Stomach smooth muscle (tissue), 2 donors: ENCODE data around the gene CNPY4.

Experiments
- H3K27ac ChIP-seq: one replicate; pipeline ENCODE4 v1.7.0; 2013; ENCODE audit warnings: mild to moderate bottlenecking, low read length, inconsistent platforms
- H3K27me3 ChIP-seq, 2 donors: one replicate each; pipeline ENCODE4 v1.7.0; 2013; ENCODE audit warnings: low read length in 2 of 2; ENCODE audit not compliant: insufficient read depth in 2 of 2, control insufficient read depth in 1 of 2
- H3K36me3 ChIP-seq, 2 donors: one replicate each; pipeline ENCODE4 v1.7.0; 2013; ENCODE audit warnings: low read length in 2 of 2; ENCODE audit not compliant: control insufficient read depth in 2 of 2, insufficient read depth in 2 of 2
- H3K4me1 ChIP-seq: one replicate; pipeline ENCODE4 v1.7.0; 2013; ENCODE audit warnings: low read length; ENCODE audit not compliant: control insufficient read depth, insufficient read depth
- H3K4me3 ChIP-seq, 2 donors: one replicate each; pipeline ENCODE4 v1.7.0; 2013; ENCODE audit warnings: low read length in 2 of 2
- H3K9ac ChIP-seq, 2 donors: one replicate each; pipeline ENCODE4 v1.7.0; 2013; ENCODE audit warnings: low read length in 2 of 2, mild to moderate bottlenecking in 1 of 2
- H3K9me3 ChIP-seq, 2 donors: one replicate each; pipeline ENCODE4 v1.7.0; 2013; ENCODE audit warnings: low read length in 2 of 2; ENCODE audit not compliant: control insufficient read depth in 2 of 2
- donor health status: healthy.
- donor health status: Pancreatic carcinoma.

The CNPY4 gene

GRCh38 chr7:100152404-100152803 is 33.0 kb downstream of the CNPY4 start:
- Histone ChIP-seq H3K9ac (no peak overlapping the region), H3K4me3 (no peak overlapping the region), H3K27me3 (no peaks in the 10 kb centered on the region), H3K36me3 (peaks cover 11 to 22% of the 10 kb centered on the region in 2 donors), H3K27ac (no peak overlapping the region), H3K9me3 (no peaks in the 10 kb centered on the region), H3K4me1 (peaks cover 23% of the 10 kb centered on the region)

- Histone ChIP-seq H3K4me1 (peaks cover 28% of the 10 kb centered on the region), H3K27ac (no peak overlapping the region), H3K36me3 (peaks cover 11 to 22% of the 10 kb centered on the region in 2 donors), H3K9me3 (no peaks in the 10 kb centered on the region), H3K9ac (no peak overlapping the region), H3K27me3 (no peaks in the 10 kb centered on the region), H3K4me3 (no peak overlapping the region)
These were observed 33.7 kb downstream of the CNPY4 start for GRCh38 chr7:100152937-100153666.

DNA sequence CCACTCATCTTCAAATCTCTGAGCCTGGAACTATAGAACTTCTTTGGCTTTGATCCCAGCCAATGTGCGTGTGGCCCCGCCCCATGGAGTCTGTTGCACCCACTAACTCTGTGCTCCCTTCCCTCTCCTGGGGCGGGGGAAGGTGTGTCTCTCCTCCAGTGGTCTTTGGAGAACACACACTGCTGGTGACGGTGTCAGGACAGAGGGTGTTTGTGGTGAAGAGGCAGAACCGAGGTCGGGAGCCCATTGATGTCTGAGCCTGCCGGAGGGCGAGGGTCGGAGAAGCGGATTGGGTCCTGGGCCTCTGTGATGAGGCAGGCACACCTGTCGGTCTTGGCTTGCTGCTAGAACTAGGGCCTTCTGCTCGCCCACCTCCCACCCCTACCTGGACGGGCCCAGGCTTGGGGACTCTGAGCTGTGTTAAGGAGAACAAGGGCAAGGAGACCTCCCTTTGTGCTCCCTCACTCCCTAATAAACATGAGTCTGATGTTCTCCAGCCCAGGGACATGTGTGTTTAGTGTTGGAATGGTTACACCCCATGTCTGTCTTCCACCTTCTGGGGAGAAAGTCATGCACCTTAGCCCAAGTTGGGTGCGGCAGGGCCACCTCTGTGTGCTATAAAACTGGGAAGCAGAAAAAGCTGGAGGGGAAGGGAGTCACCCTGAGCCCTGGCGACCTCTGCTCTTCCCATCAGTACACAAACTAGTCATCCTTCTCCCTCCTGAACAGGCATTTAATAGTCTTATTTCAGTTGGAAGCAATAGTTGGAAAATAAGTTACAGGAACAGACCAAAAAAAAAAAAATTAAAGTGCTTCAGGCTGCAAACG is 34.5 kb downstream of the CNPY4 start:
- peaks cover 11 to 22% of the 10 kb centered on the region in 2 donors for H3K36me3 ChIP-seq
- peaks cover 29% of the 10 kb centered on the region for H3K4me1 ChIP-seq
- H3K27me3 ChIP-seq = no peaks in the 10 kb centered on the region
- no peak overlapping the region for H3K9ac ChIP-seq
- H3K4me3 ChIP-seq = no peak overlapping the region
- H3K27ac ChIP-seq = no peak overlapping the region
- H3K9me3 ChIP-seq = no peaks in the 10 kb centered on the region

GRCh38 chr7:100154651-100155491 is 35.4 kb downstream of the CNPY4 start:
- peaks cover 27% of the 10 kb centered on the region for H3K4me1 ChIP-seq
- H3K9ac ChIP-seq = no peak overlapping the region
- no peaks in the 10 kb centered on the region for H3K9me3 ChIP-seq
- H3K27me3 ChIP-seq = no peaks in the 10 kb centered on the region
- H3K36me3 ChIP-seq = peaks cover 11 to 22% of the 10 kb centered on the region in 2 donors
- no peak overlapping the region for H3K27ac ChIP-seq
- H3K4me3 ChIP-seq = no peak overlapping the region

GRCh38 chr7:100155553-100156317 is 36.3 kb downstream of the CNPY4 start:
- no peaks in the 10 kb centered on the region for H3K9me3 ChIP-seq
- H3K27ac ChIP-seq = no peak overlapping the region
- H3K27me3 ChIP-seq = no peaks in the 10 kb centered on the region
- peaks cover 26% of the 10 kb centered on the region for H3K4me1 ChIP-seq
- H3K36me3 ChIP-seq = peaks cover 11 to 22% of the 10 kb centered on the region in 2 donors
- no peak overlapping the region for H3K9ac ChIP-seq
- H3K4me3 ChIP-seq = no peak overlapping the region

DNA sequence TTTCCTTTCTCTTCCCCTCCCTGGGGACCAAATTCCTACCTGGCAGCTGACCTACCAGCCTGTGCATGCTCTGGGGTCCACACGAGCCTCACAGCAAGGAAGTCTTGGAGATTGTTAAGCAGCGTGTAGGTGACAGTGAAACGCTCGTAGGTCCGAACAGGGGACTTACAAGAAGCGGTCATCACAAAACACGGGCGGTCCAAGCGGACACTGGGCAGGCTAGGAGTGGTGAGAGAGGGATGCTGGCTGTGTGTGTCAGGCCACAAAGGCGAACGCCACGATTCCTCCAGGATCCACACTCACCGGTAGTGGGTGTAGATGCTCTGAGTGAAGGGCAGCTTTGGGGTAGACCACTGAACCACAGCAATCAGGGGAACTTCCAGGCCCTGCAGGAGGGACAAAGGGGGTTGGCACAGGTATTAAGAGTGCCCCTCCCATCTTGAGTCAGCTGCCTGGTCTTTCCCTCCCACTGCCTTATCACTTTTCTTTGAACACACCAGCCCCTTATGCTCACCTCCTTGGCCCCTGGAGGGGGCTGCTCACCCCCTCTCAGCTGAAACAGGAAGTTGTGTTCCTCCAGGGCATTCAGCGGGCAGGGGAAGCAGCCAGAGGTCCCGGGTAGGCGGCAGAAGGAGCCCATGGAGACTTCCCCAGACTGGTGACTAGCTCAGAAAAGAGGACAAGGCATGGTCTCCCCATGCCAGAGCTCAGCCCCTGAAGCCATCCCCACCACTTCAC is 37.1 kb downstream of the CNPY4 start:
- peaks cover 11 to 22% of the 10 kb centered on the region in 2 donors for H3K36me3 ChIP-seq
- H3K4me1 ChIP-seq = peaks cover 26% of the 10 kb centered on the region
- H3K9me3 ChIP-seq = no peaks in the 10 kb centered on the region
- H3K27ac ChIP-seq = no peak overlapping the region
- no peaks in the 10 kb centered on the region for H3K27me3 ChIP-seq
- H3K4me3 ChIP-seq = no peak overlapping the region
- H3K9ac ChIP-seq = no peak overlapping the region

- no peaks in the 10 kb centered on the region for H3K9me3 ChIP-seq
- H3K27ac ChIP-seq = no peak overlapping the region
- H3K4me3 ChIP-seq = no peak overlapping the region
- H3K4me1 ChIP-seq = peaks cover 26% of the 10 kb centered on the region
- H3K9ac ChIP-seq = no peak overlapping the region
- H3K27me3 ChIP-seq = no peaks in the 10 kb centered on the region
- H3K36me3 ChIP-seq = peaks cover 11 to 22% of the 10 kb centered on the region in 2 donors
These were observed 37.6 kb downstream of the CNPY4 start for GRCh38 chr7:100157069-100157333.

GRCh38 chr7:100157334-100158228 is 38.1 kb downstream of the CNPY4 start:
- H3K4me1 ChIP-seq = peaks cover 26% of the 10 kb centered on the region
- H3K9me3 ChIP-seq = no peaks in the 10 kb centered on the region
- H3K36me3 ChIP-seq = peaks cover 11 to 22% of the 10 kb centered on the region in 2 donors
- peak overlapping the region; percentile 55 for H3K27ac ChIP-seq
- peak overlapping the region; percentile 73 to 80 for H3K9ac ChIP-seq
- no peaks in the 10 kb centered on the region for H3K27me3 ChIP-seq
- peak overlapping the region; percentile 44 to 81 for H3K4me3 ChIP-seq
